ENCODE results near the gene THAP3. TPM values are rescaled to one million over a fixed set of nuclear protein-coding genes. Genes with fewer than 3 reads are reported as not detected.

The THAP3 gene
- total and polyA plus RNA-seq, 2 of the 8 experiments (the other 6 are each of a cell fraction or from before 2014, with no cell fraction given) = 8.2 to 15.3 TPM

GRCh38 chr1:6586404-6586816, 38.3 kb upstream of the THAP3 start (continued):
- TF ChIP-seq CHD7 (IDR thresholded peaks at IDR 0.05; ENCODE audit: insufficient replicate concordance, low read length) (no peak), RNF2 (IDR thresholded peaks at IDR 0.05; ENCODE audit: borderline replicate concordance, low read depth, low read length, missing control alignments, poor library complexity, severe bottlenecking) (no peak), SP4 (IDR thresholded peaks at IDR 0.05; ENCODE audit: low read length) (no peak), RXRA (IDR thresholded peaks at IDR 0.05; ENCODE audit: insufficient read depth, low read depth, low read length) (no peak), USF2 (IDR thresholded peaks at IDR 0.05; ENCODE audit: low read length) (no peak), CBX5 (IDR thresholded peaks at IDR 0.05; ENCODE audit: low read depth, low read length) (no peak), KDM4A (IDR thresholded peaks at IDR 0.05; ENCODE audit: low read depth, low read length, severe bottlenecking) (no peak)

All from H1 (cell line).